SH-SY5Y (cell line): ENCODE measurements around the gene CHD8.

ENCODE experiments used
- GATA2 ChIP-seq: IDR thresholded peaks from 2 replicates; pipeline ENCODE4 v1.6.1; 2011; ENCODE audit warnings: mild to moderate bottlenecking, low read depth, low read length
- GATA3 ChIP-seq: IDR thresholded peaks from 2 replicates; pipeline ENCODE4 v1.6.1; 2011; ENCODE audit warnings: low read depth, mild to moderate bottlenecking, low read length, moderate library complexity

Gene CHD8

GRCh38 chr14:21475767-21476522 is 20.0 kb upstream of the CHD8 start:
- TF ChIP-seq GATA3 (no peak), GATA2 (no peak)

GRCh38 chr14:21467616-21468015 is 11.7 kb upstream of the CHD8 start:
- TF ChIP-seq GATA2 (no peak), GATA3 (no peak)

GRCh38 chr14:21455592-21455911 is 371 bp downstream of the CHD8 start:
- TF ChIP-seq GATA3 (no peak), GATA2 (no peak)

GRCh38 chr14:21454843-21455544 is 929 bp downstream of the CHD8 start:
- no peak for TF ChIP-seq GATA3
- TF ChIP-seq GATA2: no peak

- no peak for TF ChIP-seq GATA3
- TF ChIP-seq GATA2: no peak
Measured at GRCh38 chr14:21449899-21450216, 6.1 kb downstream of the CHD8 start.

GRCh38 chr14:21440859-21441258 is 15.1 kb downstream of the CHD8 start:
- TF ChIP-seq GATA2 (no peak), GATA3 (no peak)

GRCh38 chr14:21437063-21437901 is 18.6 kb downstream of the CHD8 start:
- TF ChIP-seq GATA2 (no peak), GATA3 (no peak)

- no peak for TF ChIP-seq GATA2
- no peak for TF ChIP-seq GATA3
Measured at GRCh38 chr14:21436567-21437062, 19.3 kb downstream of the CHD8 start.

- TF ChIP-seq GATA3: no peak
- no peak for TF ChIP-seq GATA2
Measured at GRCh38 chr14:21431126-21431525, 24.8 kb downstream of the CHD8 start.

- TF ChIP-seq GATA2: no peak
- no peak for TF ChIP-seq GATA3
Measured at GRCh38 chr14:21428930-21429329, 27.0 kb downstream of the CHD8 start.

GRCh38 chr14:21426692-21427091 is 29.2 kb downstream of the CHD8 start:
- TF ChIP-seq GATA2 (no peak), GATA3 (no peak)

GRCh38 chr14:21419528-21419927 is 36.4 kb downstream of the CHD8 start:
- TF ChIP-seq GATA3 (no peak), GATA2 (no peak)

GRCh38 chr14:21415329-21415728 is 40.6 kb downstream of the CHD8 start:
- TF ChIP-seq GATA3 (no peak), GATA2 (no peak)

GRCh38 chr14:21414137-21414631 is 41.7 kb downstream of the CHD8 start:
- TF ChIP-seq GATA3: no peak
- TF ChIP-seq GATA2: no peak
